Measurements from ENCODE around the gene STAT5B.

Gene STAT5B

GRCh38 chr17:42241871-42242270, 34.3 kb downstream of the STAT5B start:
- no peak for TF ChIP-seq TAF1 (IDR thresholded peaks at IDR 0.05; ENCODE audit: low read depth)

- no peak for TF ChIP-seq CREB1 (IDR thresholded peaks at IDR 0.05; ENCODE audit: low read depth)
- no peak for TF ChIP-seq EP300 (IDR thresholded peaks at IDR 0.05; ENCODE audit: borderline replicate concordance)
- no peak for TF ChIP-seq REST (IDR thresholded peaks at IDR 0.05; ENCODE audit: low read depth)
- no peak for TF ChIP-seq NFIC (IDR thresholded peaks at IDR 0.05)
- TF ChIP-seq TAF1 (IDR thresholded peaks at IDR 0.05; ENCODE audit: low read depth): no peak
- TF ChIP-seq, protein P1, sequence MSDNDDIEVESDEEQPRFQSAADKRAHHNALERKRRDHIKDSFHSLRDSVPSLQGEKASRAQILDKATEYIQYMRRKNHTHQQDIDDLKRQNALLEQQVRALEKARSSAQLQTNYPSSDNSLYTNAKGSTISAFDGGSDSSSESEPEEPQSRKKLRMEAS (IDR thresholded peaks at IDR 0.05): no peak
- no peak for TF ChIP-seq CEBPB (IDR thresholded peaks at IDR 0.05)
- TF ChIP-seq, protein P2, sequence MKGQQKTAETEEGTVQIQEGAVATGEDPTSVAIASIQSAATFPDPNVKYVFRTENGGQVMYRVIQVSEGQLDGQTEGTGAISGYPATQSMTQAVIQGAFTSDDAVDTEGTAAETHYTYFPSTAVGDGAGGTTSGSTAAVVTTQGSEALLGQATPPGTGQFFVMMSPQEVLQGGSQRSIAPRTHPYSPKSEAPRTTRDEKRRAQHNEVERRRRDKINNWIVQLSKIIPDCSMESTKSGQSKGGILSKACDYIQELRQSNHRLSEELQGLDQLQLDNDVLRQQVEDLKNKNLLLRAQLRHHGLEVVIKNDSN (IDR thresholded peaks at IDR 0.05): no peak
- TF ChIP-seq TCF12 (IDR thresholded peaks at IDR 0.05; ENCODE audit: low read depth): no peak
Observed at GRCh38 chr17:42240201-42240600, 36.0 kb downstream of the STAT5B start.

GRCh38 chr17:42236760-42237159, 39.4 kb downstream of the STAT5B start:
- no peak for TF ChIP-seq FOXM1 (IDR thresholded peaks at IDR 0.05; ENCODE audit: borderline replicate concordance, low read depth)
- TF ChIP-seq TEAD4 (IDR thresholded peaks at IDR 0.05): no peak
- TF ChIP-seq, protein P1 (IDR thresholded peaks at IDR 0.05): no peak
- no peak for TF ChIP-seq RAD21 (IDR thresholded peaks at IDR 0.05; ENCODE audit: low read depth)
- no peak for TF ChIP-seq EP300 (IDR thresholded peaks at IDR 0.05; ENCODE audit: borderline replicate concordance)
- TF ChIP-seq CEBPB (IDR thresholded peaks at IDR 0.05): no peak
- TF ChIP-seq EGR1 (IDR thresholded peaks at IDR 0.05): no peak
- no peak for TF ChIP-seq YY1 (IDR thresholded peaks at IDR 0.05; ENCODE audit: low read depth)
- TF ChIP-seq ZBTB7A (IDR thresholded peaks at IDR 0.05; ENCODE audit: low read depth): no peak
- TF ChIP-seq, protein P2 (IDR thresholded peaks at IDR 0.05): no peak
- no peak for TF ChIP-seq TAF1 (IDR thresholded peaks at IDR 0.05; ENCODE audit: low read depth)

- no peak for TF ChIP-seq CREB1 (IDR thresholded peaks at IDR 0.05; ENCODE audit: low read depth)
Observed at GRCh38 chr17:42233994-42234393, 42.2 kb downstream of the STAT5B start.

DNA sequence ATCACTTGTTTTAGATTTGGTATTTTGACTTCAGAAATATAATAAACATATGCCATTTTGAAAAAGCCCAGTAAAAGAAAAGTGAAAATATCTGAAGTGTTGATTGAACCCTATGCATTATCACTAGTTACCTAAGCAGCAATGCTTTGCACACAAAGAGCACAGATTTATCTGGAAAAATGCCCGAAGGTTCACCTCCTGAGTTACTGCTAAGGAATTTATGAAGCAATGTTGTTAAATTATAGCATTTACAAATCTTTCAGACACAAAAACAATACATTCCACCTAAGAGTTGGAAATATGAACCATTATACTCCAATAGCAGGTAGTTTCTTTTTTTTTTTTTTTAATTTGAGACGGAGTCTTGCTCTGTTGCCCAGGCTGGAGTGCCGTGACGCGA, 43.0 kb downstream of the STAT5B start:
- no peak for TF ChIP-seq RAD21 (IDR thresholded peaks at IDR 0.05; ENCODE audit: low read depth)
- TF ChIP-seq ZBTB7A (IDR thresholded peaks at IDR 0.05; ENCODE audit: low read depth): no peak
- 0 out of 2 replicates have a peak, but pooled peaks have one; percentile 12 for TF ChIP-seq CEBPB (IDR thresholded peaks at IDR 0.05)
- no peak for TF ChIP-seq TAF1 (IDR thresholded peaks at IDR 0.05; ENCODE audit: low read depth)

DNA sequence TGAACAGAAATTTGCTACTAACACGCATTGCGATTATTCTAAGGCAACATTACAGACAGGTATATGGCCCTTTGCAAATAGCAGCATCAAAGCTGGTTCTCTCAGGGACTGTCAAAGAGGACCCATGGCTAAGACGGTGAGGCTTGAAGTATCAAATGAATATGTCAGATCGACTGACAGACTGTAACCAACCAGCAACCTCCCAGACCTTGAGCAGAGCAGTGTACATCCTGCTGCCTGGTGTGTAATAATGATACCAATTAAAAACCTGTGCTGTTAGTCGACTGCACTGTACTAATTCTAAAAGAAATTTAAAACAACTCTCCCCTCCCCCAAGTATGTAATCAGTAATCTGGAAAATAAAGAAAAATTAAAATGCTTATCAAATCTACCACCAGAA, 46.0 kb downstream of the STAT5B start:
- TF ChIP-seq, protein P1 (IDR thresholded peaks at IDR 0.05): no peak
- TF ChIP-seq ZBTB7A (IDR thresholded peaks at IDR 0.05; ENCODE audit: low read depth) (no peak), NFIC (IDR thresholded peaks at IDR 0.05) (no peak), CEBPB (IDR thresholded peaks at IDR 0.05) (no peak), TAF1 (IDR thresholded peaks at IDR 0.05; ENCODE audit: low read depth) (no peak), TCF12 (IDR thresholded peaks at IDR 0.05; ENCODE audit: low read depth) (no peak), EP300 (IDR thresholded peaks at IDR 0.05; ENCODE audit: borderline replicate concordance) (no peak), CREB1 (IDR thresholded peaks at IDR 0.05; ENCODE audit: low read depth) (no peak), TEAD4 (IDR thresholded peaks at IDR 0.05) (no peak)
- TF ChIP-seq, protein P2 (IDR thresholded peaks at IDR 0.05): no peak

DNA sequence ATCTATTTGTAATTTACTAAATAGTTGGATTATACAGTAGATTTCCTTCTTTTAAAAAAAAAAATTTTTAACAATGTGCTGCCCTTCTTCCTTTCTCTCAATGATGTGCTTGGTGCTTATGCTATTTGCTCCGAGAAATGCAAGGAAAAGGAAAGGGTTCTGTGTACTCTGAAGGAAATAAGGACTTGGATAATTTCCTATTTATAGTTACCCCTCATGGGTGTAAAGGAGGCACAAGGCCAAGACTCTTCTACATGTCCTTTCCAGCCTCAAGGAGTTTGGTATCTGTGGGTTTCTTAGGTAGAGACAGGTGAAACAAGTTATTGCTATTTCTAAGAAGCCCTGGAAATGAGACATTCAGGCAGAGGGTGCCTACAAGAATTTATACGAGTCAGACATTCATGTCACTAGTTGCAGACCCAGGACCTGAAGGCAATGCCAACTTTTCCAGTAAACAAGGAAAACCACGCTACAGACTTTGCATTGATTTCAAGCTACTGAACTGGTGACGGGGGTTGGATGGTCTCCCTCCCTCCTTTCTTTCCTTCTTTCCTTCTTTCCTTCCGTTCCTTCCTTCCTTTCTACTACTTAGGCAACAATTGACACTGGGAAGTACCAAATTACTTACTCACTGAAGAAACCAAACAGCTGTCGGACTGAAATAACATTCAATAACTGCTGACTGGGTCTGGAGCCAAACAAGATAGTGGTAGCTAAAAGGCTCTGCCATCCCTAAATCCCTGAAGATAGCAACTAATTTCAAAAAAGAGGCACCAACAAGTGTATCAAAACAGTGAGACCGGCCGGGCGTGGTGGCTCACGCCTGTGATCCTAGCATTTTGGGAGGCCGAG, 48.1 kb downstream of the STAT5B start:
- TF ChIP-seq TAF1 (IDR thresholded peaks at IDR 0.05; ENCODE audit: low read depth): no peak

- no peak for TF ChIP-seq ZBTB7A (IDR thresholded peaks at IDR 0.05; ENCODE audit: low read depth)
- TF ChIP-seq TEAD4 (IDR thresholded peaks at IDR 0.05): no peak
- TF ChIP-seq RAD21 (IDR thresholded peaks at IDR 0.05; ENCODE audit: low read depth): no peak
Observed at GRCh38 chr17:42225646-42226045, 50.5 kb downstream of the STAT5B start.

Data from Ishikawa (cell line).